HG03469 (cell line): ENCODE measurements around the gene MEGF8.

Experiments
- ATAC-seq: cut with Tn5 transposase; IDR thresholded peaks from one replicate; pipeline ENCODE4 v1.9.1; 2021; ENCODE audit warnings: mild to moderate bottlenecking, moderate library complexity, moderate number of reproducible peaks; ENCODE audit not compliant: unreplicated experiment

Gene MEGF8

GRCh38 chr19:42287017-42287826 is 38.2 kb upstream of the MEGF8 start:
- ATAC-seq = no peak

DNA sequence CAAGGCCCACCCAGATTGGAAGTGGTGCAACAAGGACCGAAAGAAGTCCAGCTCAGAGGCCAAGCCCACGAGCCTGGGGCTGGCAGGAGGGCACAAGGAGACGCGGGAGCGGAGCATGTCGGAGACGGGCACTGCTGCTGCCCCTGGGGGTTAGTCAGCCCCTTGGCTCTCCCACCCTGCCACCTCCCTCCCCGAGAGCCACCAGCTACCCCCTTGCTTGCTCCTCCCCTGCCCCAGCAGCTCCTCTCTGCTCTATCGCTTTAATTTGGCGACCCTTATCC is 37.7 kb upstream of the MEGF8 start:
- ATAC-seq = no peak

DNA sequence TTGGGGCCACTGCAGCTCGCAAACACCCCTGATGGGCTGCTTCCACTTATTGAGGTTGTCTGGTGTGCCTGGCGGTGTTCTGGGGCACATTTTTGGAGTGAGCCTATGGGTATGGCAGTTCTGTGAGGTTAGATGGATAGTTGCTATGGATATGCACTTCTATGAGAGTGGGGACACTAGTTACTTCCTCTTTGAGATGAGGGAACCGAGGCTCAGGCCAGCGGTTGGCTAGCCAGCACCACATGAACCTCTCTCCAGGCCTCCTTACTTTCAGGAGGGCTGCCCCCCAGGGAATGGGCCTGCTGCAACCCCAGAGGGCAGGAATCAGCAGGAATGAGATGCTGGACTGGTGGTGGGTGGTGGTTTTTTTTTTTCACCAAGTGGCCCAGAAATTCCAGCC is 37.0 kb upstream of the MEGF8 start:
- no peak for ATAC-seq

GRCh38 chr19:42288881-42289555 is 36.4 kb upstream of the MEGF8 start:
- no peak for ATAC-seq

DNA sequence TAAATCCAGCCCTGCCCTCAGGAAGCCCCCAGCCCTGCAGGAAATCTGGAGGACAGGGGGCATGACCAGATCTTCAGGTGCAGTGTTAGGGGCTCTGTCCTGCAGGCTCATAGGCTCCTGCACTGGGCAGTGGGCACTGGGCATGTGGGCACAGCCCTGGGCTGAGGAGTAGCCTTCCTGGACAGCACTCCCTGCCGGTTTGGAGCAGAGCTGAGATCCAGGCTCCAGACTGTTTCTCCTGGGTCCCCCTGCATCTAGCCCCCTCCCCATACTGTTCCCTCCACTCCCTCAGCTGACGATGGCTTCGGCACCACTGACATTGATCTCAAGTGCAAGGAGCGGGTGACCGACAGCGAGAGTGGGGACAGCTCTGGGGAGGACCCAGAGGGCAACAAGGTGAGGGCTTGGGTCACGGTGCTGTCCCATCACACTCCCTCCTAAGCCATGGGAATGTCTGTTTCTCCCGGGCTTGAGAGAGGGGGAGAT is 35.8 kb upstream of the MEGF8 start:
- ATAC-seq = no peak

- no peak for ATAC-seq
These were observed 35.3 kb upstream of the MEGF8 start for GRCh38 chr19:42290136-42290522.

DNA sequence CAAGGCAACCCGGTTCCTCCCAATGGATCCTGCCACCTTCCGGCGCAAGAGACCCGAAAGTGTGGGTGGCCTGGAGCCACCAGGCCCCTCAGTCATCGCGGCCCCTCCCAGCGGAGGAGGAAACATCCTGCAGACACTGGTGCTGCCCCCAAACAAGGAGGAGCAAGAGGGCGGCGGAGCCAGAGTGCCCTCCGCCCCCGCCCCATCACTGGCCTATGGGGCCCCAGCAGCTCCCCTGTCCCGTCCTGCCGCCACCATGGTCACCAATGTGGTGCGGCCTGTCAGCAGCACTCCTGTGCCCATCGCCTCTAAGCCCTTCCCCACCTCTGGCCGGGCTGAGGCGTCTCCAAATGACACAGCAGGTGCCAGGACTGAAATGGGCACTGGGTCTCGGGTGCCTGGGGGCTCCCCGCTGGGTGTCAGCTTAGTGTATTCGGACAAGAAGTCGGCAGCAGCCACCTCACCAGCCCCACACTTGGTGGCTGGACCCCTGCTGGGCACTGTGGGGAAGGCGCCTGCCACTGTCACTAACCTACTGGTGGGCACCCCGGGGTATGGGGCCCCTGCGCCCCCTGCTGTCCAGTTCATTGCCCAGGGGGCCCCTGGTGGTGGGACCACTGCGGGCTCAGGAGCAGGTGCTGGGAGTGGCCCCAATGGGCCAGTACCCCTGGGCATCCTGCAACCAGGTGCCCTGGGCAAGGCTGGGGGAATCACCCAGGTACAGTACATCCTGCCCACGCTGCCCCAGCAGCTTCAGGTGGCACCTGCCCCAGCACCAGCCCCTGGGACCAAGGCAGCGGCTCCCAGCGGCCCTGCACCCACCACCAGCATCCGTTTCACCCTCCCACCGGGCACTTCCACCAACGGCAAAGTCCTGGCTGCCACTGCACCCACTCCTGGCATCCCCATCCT is 34.7 kb upstream of the MEGF8 start:
- ATAC-seq = no peak

GRCh38 chr19:42291435-42291810 is 34.0 kb upstream of the MEGF8 start:
- no peak for ATAC-seq

DNA sequence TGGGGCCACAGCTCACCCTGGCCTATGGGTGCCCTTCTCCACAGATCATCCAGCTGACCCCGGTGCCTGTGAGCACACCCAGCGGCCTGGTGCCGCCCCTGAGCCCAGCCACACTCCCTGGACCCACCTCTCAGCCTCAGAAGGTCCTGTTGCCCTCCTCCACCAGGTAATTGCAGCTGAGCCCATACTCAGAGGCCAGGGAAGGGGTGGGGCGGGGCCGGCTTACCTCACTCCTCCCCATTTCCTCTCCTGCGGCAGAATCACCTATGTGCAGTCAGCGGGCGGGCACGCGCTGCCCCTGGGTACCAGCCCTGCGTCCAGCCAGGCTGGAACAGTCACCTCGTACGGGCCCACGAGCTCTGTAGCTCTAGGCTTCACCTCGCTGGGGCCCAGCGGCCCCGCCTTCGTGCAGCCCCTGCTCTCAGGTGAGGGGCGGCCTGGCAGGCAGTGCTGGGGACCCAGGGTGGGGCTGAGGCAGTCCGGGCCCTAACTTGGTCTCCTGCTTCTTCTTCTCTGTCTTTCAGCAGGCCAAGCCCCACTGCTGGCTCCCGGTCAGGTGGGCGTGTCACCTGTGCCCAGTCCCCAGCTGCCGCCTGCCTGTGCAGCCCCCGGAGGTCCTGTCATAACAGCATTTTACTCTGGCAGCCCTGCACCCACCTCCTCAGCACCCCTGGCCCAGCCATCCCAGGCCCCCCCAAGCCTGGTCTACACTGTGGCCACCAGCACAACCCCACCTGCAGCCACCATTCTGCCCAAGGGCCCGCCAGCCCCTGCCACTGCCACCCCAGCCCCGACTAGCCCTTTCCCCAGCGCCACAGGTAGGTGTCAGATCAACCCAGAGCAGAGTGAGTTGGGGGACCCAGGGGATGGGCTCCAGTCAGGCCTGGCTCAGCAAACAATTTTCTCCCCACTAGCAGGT is 33.1 kb upstream of the MEGF8 start:
- ATAC-seq = no peak

- no peak for ATAC-seq
These were observed 32.5 kb upstream of the MEGF8 start for GRCh38 chr19:42292963-42293362.

DNA sequence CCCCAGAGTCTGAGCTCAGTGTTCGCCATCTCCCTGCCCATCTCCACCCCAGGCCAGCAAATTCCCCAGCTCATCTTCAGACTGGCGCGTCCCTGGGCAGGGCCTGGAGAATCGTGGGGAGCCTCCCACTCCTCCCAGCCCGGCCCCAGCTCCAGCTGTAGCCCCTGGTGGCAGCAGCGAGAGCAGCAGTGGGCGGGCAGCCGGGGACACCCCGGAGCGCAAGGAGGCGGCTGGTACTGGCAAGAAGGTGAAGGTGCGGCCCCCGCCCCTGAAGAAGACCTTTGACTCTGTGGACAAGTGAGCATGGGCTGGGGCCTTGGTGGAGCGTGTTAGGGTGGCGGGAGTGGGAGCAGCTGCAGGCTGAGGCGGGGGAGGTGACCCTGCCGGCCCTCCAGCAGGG is 31.9 kb upstream of the MEGF8 start:
- ATAC-seq = no peak

- no peak for ATAC-seq
These were observed 31.5 kb upstream of the MEGF8 start for GRCh38 chr19:42293948-42294347.

DNA sequence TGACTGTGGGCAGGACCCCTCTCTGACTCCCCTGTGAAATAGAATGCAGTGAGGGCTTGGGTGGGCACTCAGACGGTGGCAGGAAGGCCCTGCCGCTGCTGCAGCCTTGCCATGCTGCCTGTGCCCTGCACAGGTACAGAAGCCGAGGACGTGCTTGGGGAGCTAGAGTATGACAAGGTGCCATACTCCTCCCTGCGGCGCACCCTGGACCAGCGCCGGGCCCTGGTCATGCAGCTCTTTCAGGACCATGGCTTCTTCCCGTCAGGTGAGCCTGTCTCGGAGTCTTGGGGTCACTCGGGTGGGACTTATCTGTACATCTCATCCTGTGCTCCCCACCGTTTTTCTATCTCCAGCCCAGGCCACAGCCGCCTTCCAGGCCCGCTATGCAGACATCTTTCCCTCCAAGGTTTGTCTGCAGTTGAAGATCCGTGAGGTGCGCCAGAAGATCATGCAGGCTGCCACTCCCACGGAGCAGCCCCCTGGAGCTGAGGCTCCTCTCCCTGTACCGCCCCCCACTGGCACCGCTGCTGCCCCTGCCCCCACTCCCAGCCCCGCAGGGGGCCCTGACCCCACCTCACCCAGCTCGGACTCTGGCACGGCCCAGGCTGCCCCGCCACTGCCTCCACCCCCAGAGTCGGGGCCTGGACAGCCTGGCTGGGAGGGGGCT is 30.8 kb upstream of the MEGF8 start:
- no peak for ATAC-seq

- no peak for ATAC-seq
These were observed 30.1 kb upstream of the MEGF8 start for GRCh38 chr19:42295342-42295741.

GRCh38 chr19:42295831-42296525 is 29.5 kb upstream of the MEGF8 start:
- no peak for ATAC-seq

DNA sequence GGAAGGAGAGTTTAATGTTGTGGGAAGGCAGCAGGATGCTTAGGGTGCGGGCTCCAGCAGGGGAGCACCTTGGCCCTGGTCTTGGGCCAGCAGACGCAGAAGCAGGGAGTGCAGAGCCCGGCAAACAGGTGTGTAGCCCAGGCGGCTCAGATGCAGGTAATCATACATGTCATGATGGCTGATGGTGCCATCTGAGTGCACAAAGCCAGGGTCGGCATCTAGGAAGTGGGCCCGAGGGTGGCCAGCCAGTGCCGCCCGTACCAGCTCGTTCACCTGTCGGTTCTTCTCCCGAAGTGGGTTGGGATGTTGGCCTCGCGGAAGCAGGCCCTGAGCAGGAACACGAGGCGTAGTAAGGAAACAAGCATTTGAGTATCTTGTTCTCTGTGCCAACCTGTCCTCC is 28.4 kb upstream of the MEGF8 start:
- ATAC-seq = no peak

- ATAC-seq = no peak
These were observed 23.7 kb upstream of the MEGF8 start, which contains the start of gene PRR19 for GRCh38 chr19:42301646-42302203. TSS of gene PRR19 (plus strand) at chr19:42302132. CDS start at chr19:42309585, 7,453 bp downstream.

DNA sequence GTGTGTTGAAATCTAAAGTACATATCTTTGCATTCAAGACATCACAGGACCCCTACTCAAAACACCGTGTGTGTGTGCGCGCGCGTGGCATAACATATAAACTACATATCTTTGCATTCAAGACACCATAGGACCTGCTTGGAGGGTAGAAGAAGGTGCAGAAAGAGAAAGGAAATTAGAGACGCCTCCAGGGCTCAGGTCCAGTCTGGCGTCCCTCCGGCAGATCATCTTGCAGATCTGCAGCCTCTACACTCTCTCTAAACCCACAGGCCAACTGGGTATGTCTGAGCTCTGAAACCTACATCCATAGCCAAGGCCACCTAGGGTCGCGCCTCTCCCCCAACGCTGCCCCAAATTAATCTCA is 22.4 kb upstream of the MEGF8 start:
- ATAC-seq = no peak

DNA sequence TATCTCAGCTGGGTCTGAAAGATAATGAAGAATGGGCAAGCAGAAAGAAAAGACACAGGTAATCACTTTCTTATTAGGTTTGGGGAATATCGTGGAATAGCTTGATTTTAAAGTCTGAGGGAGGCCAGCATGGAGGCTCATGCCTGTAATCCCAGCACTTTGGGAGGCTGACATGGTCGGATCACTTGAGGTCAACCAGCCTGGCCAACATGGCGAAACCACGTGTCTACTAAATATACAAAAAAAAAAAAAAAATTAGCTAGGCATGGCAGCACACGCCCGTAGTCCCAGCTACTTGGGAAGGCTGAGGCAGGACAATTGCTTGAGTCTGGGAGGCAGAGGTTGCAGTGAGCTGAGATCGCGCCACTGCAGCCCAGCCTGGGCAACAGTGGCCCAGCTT is 21.6 kb upstream of the MEGF8 start:
- ATAC-seq = no peak
